GM18870 (cell line): ENCODE measurements around the gene PLXND1.

ENCODE experiments used
- ATAC-seq: cut with Tn5 transposase; IDR thresholded peaks from one replicate; pipeline ENCODE4 v1.9.1; 2021; ENCODE audit warnings: moderate library complexity; ENCODE audit not compliant: unreplicated experiment

Gene PLXND1

GRCh38 chr3:129587566-129588210 lies 18.8 kb downstream of the PLXND1 start:
- ATAC-seq = no peak

- no peak for ATAC-seq
Measured at GRCh38 chr3:129586746-129587430, 19.6 kb downstream of the PLXND1 start.

DNA sequence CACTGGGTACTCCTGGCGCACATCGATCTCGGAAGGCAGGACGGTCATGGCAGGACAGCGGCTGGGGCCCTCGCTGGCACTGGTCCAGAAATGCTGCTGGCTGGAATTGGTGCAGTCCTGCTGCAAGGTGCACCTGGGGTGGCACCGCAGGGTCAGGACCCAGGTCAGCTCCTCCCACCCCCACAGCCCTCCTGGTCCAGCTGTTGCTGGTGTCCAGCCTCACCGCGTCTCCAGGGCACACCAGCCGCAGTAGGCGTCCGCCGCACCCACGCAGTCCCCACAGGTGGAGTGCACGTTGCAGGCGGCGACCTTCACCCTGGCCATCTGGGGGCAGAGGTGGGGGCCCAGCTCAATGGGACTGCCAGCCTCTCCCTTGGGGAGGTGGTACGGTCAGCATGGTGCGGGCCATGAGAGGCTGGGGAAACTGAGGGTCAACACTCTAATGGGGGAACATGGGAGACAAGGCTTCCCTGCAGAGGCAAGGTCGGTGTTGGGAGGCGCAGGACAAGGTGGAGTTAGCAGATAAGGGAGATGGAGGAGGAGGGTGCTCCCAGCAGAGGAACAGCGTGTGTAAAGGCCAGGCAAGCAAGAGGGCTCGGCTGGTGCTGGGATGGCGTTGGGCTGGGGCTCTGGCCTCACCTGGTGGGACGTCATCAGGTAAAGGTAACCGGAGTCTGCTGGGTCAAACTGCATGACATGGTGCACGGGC lies 20.4 kb downstream of the PLXND1 start:
- no peak for ATAC-seq

DNA sequence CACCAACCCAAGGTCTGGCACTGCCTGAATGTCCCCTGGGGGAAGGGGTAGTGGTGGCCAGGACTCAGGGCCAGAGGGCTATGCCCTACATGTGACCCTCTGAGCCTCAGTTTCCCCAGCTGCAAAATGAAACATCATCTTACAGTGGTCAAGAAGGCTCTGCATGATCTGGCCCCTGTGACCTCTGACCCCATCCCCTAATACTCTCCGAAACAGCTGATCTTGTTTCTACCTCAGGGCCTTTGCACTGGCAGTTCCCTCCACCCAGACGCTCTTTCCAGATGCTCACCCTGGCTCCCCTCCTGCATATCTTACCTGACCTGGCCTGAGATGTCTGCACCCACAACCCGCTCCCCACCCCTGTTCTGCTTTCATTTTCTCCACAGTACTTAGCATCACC lies 21.8 kb downstream of the PLXND1 start:
- no peak for ATAC-seq

DNA sequence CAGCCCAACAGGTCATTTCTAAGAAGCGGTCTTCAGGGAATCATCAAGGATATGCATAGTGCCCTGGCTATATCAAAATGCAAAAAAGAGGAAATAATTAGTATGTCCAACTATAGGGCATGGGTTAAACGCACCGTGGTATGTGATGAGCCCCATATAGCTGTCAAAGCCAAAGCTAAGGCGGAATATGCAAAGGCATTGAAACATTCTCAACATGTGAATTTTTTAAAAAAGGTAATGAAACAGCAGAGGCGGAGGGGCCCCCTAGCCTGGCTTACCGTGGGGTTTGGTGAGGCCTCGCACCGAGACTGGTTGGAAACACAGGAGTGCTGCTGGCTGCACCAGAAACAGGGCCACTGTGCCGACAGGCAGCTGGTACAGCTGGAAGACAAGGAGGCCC lies 23.2 kb downstream of the PLXND1 start:
- ATAC-seq = no peak

- ATAC-seq = no peak
Measured at GRCh38 chr3:129582799-129583198, 23.7 kb downstream of the PLXND1 start.

DNA sequence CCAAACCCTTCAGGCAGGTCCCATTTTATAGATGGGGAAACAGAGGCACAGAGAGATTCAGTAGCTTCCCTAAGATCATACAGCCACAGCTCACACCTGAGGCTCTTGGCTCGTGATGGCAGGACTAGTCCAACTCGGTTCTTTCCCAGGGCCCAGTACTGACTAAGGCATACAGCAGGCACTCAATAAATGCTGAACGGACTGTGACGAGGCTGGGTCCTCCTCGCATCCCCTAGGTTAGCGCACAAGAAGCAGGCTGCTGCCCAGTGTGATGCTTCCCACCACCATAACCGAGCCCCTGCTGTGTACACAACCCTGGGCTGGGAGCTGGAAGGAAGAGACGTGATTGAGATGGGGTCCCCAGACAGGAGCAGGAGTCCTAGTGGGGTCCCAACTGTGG lies 24.9 kb downstream of the PLXND1 start:
- no peak for ATAC-seq

DNA sequence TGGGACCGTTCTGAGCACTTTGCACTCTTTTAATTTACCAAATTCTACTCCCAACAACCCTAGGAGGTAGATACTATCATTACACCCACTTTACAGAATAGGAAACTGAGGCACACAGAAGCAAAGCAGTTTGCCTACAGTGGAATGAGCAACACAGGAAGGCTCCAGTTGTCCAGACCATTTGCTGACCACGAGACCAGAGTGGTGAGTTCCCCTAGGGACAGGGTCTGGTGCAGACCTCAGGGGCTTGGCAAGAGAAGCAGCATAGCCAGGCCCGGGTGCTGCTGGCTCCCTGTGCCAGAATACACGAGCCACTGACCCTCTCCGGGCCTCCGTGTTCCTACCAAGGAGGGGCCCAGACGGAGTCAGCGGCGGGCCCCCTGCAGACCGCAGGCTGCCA lies 26.5 kb downstream of the PLXND1 start:
- no peak for ATAC-seq

GRCh38 chr3:129577925-129578786 lies 28.3 kb downstream of the PLXND1 start:
- ATAC-seq = no peak

GRCh38 chr3:129577366-129577765 lies 29.1 kb downstream of the PLXND1 start:
- ATAC-seq = no peak

- ATAC-seq = no peak
Measured at GRCh38 chr3:129576514-129577352, 29.7 kb downstream of the PLXND1 start.

DNA sequence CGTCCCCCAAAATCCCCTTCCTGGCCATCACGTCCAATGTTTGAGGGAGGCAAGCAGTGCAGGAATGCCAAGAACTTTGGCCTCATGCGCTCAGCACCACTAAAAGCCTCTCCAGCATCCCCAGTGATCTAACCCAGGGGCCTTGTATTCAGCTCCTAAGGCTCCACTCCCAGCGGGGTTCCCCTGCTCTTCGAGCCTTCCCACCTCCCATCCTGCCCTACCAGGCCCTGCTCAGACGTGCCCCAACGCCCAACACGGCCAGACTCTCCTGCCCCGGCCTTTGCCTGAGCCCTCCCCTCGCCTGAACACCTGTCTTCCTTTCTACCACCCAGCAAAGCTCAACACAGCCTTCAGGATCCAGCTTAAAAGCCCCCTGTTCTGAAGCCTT lies 30.5 kb downstream of the PLXND1 start:
- no peak for ATAC-seq

GRCh38 chr3:129575233-129575996 lies 31.1 kb downstream of the PLXND1 start:
- ATAC-seq = no peak

GRCh38 chr3:129574206-129574605 lies 32.3 kb downstream of the PLXND1 start:
- no peak for ATAC-seq

DNA sequence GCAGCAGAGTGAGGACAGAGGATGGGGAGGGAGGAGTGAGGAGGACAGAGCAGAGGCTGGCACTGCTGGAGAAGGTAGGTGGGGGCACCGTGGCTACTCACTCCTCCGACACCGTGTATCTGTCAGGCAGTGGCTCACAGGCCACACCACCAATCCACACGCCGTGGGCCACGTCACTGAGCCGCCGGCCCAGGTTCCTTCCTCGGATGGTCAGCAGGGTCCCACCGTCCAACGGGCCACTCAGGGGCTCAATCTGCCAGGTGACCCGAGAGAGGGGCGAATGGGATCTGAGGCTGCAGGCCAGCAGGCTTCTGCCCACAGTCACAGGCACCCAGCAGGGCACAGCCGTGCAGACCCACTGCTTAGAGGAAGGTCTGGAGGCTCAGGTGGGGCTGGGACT lies 33.0 kb downstream of the PLXND1 start:
- no peak for ATAC-seq

GRCh38 chr3:129572603-129573002 lies 33.9 kb downstream of the PLXND1 start:
- no peak for ATAC-seq

- ATAC-seq = no peak
Measured at GRCh38 chr3:129571605-129572547, 34.6 kb downstream of the PLXND1 start.

DNA sequence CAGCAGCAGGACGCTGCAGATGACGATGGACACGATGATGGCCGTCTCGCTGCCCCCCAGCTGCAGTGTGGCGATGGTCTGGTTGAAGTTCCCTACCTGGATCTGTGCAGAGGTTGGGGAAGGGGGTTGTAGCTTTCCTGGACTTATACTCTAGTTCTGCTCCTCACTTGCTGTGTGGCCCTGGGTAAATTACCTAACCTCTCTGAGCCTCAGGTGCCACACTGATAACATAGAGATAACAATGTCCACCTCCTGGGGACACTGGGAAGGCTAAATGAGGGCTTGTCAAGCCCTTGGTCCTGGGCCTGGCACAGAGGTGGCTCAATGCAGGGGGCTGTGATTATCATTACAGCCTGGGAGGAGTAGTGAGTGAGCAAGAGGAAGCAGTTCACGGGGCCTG lies 36.6 kb downstream of the PLXND1 start:
- ATAC-seq = no peak

DNA sequence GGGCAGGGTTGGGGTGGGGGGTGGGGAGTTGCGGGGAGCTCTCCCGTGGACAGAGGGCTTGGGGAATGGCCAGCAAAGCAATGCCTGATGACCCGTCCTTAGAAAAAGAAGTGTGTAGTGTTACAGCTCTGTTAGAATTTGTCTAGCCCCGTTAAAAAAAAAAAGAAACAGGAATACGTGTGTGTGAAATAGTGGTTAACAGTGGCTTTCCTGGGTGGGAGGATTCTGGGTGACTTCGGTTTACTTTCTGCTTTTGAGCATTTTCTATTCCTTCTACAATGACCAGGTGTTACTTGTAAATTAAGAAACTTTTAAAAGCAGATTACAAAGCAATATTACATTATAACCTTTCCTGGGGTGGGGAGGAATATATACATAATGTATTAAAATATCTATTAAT lies 38.5 kb downstream of the PLXND1 start:
- ATAC-seq = no peak
